Activated naive CD8-positive, alpha-beta T cell treated with anti-CD3 and anti-CD28 coated beads, Interleukin-2, amount 10 ng/mL, durations not matched to agents 7 days and 5 days (primary cell): ENCODE measurements around the gene ELP5. TPM values are rescaled to one million over a fixed set of nuclear protein-coding genes. Genes with fewer than 3 reads are reported as not detected.

Experiments used
- ATAC-seq: fragments of 150-1000 bp; cut with Tn5 transposase; one replicate; pipeline ENCODE4 v1.10.0; 2021; ENCODE audit warnings: low read depth, moderate library complexity
- POLR2A ChIA-PET: fragments of 350-600 bp; sonication (Branson Sonifier 250); formaldehyde crosslinking; loops from one replicate; lab custom pipeline; 2021; ENCODE audit warnings: antibody characterized with exemption; lab: Charles Lee
- DNase-seq: peaks from one replicate; pipeline ENCODE4 v3.0.0; 2021
- H3K27ac Mint-ChIP-seq: one replicate; pipeline ENCODE4 v1.8.0; 2022; ENCODE audit warnings: mild to moderate bottlenecking, mixed read lengths
- H3K27me3 Mint-ChIP-seq: one replicate; pipeline ENCODE4 v1.8.0; 2022; ENCODE audit warnings: mild to moderate bottlenecking, moderate library complexity, mixed read lengths
- H3K36me3 Mint-ChIP-seq: one replicate; pipeline ENCODE4 v1.8.0; 2021; ENCODE audit warnings: mild to moderate bottlenecking, mixed read lengths
- H3K4me1 Mint-ChIP-seq: one replicate; pipeline ENCODE4 v1.8.0; 2021; ENCODE audit warnings: mixed read lengths
- H3K4me3 Mint-ChIP-seq: one replicate; pipeline ENCODE4 v1.8.0; 2022; ENCODE audit warnings: mild to moderate bottlenecking, moderate library complexity, mixed read lengths
- H3K9me3 Mint-ChIP-seq: one replicate; pipeline ENCODE4 v1.8.0; 2021; ENCODE audit warnings: mixed read lengths
- microRNA-seq: library from miRNA; unstranded; fragments of <30 nt; microRNA quantifications from one replicate; pipeline ENCODE4 v1.2.0, GENCODE V29; 2022
- total RNA-seq, 2 experiments: library from RNA; stranded (reverse); gene quantifications; one replicate each; pipeline ENCODE4 v1.2.3, GENCODE V29; 2021

The ELP5 gene
- total RNA-seq, 2 experiments from 2014 or later = 49.5 to 52.0 TPM

DNA sequence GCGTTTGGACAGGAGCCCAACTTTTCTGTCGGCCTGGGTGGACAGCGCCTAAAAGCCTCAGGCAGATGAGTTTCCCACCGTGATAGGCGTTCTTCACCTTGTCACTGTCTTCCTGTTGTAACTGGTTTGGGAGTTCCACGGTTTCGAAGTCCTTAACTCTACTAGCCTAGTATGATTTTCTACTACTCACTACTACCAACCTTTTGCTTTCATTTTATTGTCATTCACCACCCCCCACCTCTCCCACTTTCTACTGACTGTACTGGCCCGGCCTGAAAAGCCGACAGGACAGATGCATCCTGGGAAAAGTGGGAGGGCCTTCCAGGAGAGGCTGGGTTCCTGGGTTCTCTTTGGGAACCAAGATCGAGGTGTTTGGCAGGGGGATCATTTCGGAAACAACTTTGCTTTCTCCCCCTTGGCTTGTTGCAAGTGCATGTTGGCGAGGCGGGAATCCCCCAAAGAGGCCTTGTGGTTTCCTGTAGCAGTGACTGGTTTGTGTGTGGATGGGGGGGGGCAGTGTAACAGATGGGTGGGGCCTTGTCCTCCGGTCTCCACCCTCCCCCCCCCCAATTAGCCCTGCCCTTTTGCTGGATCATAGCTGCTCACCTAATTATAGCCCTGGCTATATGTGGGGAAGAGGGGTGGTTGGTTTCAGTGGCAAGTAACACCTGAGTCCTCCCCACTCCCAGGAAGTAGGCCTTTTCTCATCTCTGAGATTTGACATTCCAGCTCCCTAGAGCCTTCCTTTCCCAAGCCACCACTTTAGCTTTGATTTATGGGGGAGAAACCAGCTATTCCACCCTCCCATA, 56.8 kb downstream of the ELP5 start:
- Mint-ChIP-seq H3K9me3 (no peaks in the 10 kb centered on the region), H3K27ac (peak overlapping the region; percentile 98), H3K4me3 (peak overlapping the region; percentile 88), H3K4me1 (peaks cover 39% of the 10 kb centered on the region), H3K36me3 (peaks cover 28% of the 10 kb centered on the region), H3K27me3 (no peaks in the 10 kb centered on the region)
- ATAC-seq (peak; percentile 6), DNase-seq (peak; percentile 75)
- POLR2A ChIA-PET = interaction anchor here (0.6 to 4.3 kb wide), 8 partner anchors 21 to 900 kb away, joined by 3 to 34 read pairs (median 8); partner anchors contain the start of genes ACAP1, MPDU1, NEURL4 and PHF23

Small RNAs within 50 kb of the gene (microRNA-seq; reads per million reads assigned to microRNA genes)
- gene MIR324 = 1,521 reads per million, percentile 82 among the genes with 10 or more reads in this experiment

Other genes starting within 250 kb of the ELP5 start
- gene RNASEK, start 239.6 kb upstream of the ELP5 start, total RNA-seq = 100 to 1,000 TPM; 114 to 128 TPM
- gene BCL6B, start 229.2 kb upstream of the ELP5 start, total RNA-seq = under 1 TPM; 0.36 to 0.54 TPM
- gene SLC16A13, start 216.2 kb upstream of the ELP5 start, total RNA-seq = 10 to 100 TPM; 15.8 to 16.0 TPM
- gene SLC16A11, start 208.1 kb upstream of the ELP5 start, total RNA-seq = 1 to 10 TPM; 1.2 to 1.7 TPM
- gene CLEC10A, start 172.0 kb upstream of the ELP5 start, total RNA-seq = under 1 TPM; 0.45 to 0.64 TPM
- gene ASGR2, start 137.4 kb upstream of the ELP5 start, total RNA-seq = not detected
- 1 to 10 TPM; 1.1 to 1.5 TPM for gene ASGR1, start 72.8 kb upstream of the ELP5 start, total RNA-seq
- gene DLG4, start 32.4 kb upstream of the ELP5 start, total RNA-seq = 10 to 100 TPM; 21.2 to 22.4 TPM
- 100 to 1,000 TPM; 417 to 434 TPM for gene ACADVL, start 32.3 kb upstream of the ELP5 start, total RNA-seq
- 10 to 100 TPM; 62.1 to 67.3 TPM for gene DVL2, start 17.7 kb upstream of the ELP5 start, total RNA-seq
- gene PHF23, start 12.8 kb upstream of the ELP5 start, total RNA-seq = 10 to 100 TPM; 49.9 to 50.4 TPM
- gene GABARAP, start 9.8 kb upstream of the ELP5 start, total RNA-seq = 100 to 1,000 TPM; 244 to 251 TPM
- 100 to 1,000 TPM; 157 to 160 TPM for gene CTDNEP1, start 481 bp upstream of the ELP5 start, total RNA-seq
- gene CLDN7, start 10.3 kb downstream of the ELP5 start, total RNA-seq = 1 to 10 TPM; 1.7 to 2.6 TPM
- gene SLC2A4, start 29.5 kb downstream of the ELP5 start, total RNA-seq = not detected
- gene YBX2, start 42.4 kb downstream of the ELP5 start, total RNA-seq = 1 to 10 TPM in 1 of 2 experiments, under 1 TPM in 1; 0.37 to 1.2 TPM
- gene EIF5A, start 55.4 kb downstream of the ELP5 start, total RNA-seq = 100 to 1,000 TPM; 420 to 451 TPM
- gene GPS2, start 63.1 kb downstream of the ELP5 start, total RNA-seq = 10 to 100 TPM; 97.1 to 98.5 TPM
- gene NEURL4, start 77.1 kb downstream of the ELP5 start, total RNA-seq = 10 to 100 TPM; 53.4 to 58.6 TPM
- gene ACAP1, start 84.3 kb downstream of the ELP5 start, total RNA-seq = 100 to 1,000 TPM; 710 to 756 TPM
- 1 to 10 TPM; 8.1 to 8.7 TPM for gene KCTD11, start 99.9 kb downstream of the ELP5 start, total RNA-seq
- gene TMEM95, start 102.9 kb downstream of the ELP5 start, total RNA-seq = not detected
- gene TNK1, start 128.9 kb downstream of the ELP5 start, total RNA-seq = 1 to 10 TPM; 5.2 to 6.5 TPM
- 10 to 100 TPM; 79.3 to 82.1 TPM for gene PLSCR3, start 142.3 kb downstream of the ELP5 start, total RNA-seq
- 10 to 100 TPM; 52.9 to 55.6 TPM for gene TMEM256, start 151.9 kb downstream of the ELP5 start, total RNA-seq
- gene NLGN2, start 155.6 kb downstream of the ELP5 start, total RNA-seq = 1 to 10 TPM; 8.0 to 8.7 TPM
- not detected for gene SPEM1, start 168.1 kb downstream of the ELP5 start, total RNA-seq
- gene SPEM2, start 173.4 kb downstream of the ELP5 start, total RNA-seq = not detected
- gene SPEM3, start 176.6 kb downstream of the ELP5 start, total RNA-seq = not detected
- gene TMEM102, start 183.2 kb downstream of the ELP5 start, total RNA-seq = 10 to 100 TPM; 15.7 to 17.7 TPM
- gene FGF11, start 187.3 kb downstream of the ELP5 start, total RNA-seq = 10 to 100 TPM; 25.4 to 28.5 TPM
- 10 to 100 TPM; 15.2 to 15.7 TPM for gene CHRNB1, start 192.8 kb downstream of the ELP5 start, total RNA-seq
- 10 to 100 TPM; 56.0 to 58.6 TPM for gene ZBTB4, start 227.4 kb downstream of the ELP5 start, total RNA-seq
- not detected for gene SLC35G6, start 229.2 kb downstream of the ELP5 start, total RNA-seq
- 100 to 1,000 TPM; 192 to 214 TPM for gene POLR2A, start 232.2 kb downstream of the ELP5 start, total RNA-seq